Adipose tissue (tissue), 3 donors: ENCODE measurements around the gene AGAP9. TPM values are rescaled to one million over a fixed set of nuclear protein-coding genes. Genes with fewer than 3 reads are reported as not detected.
"Not testable (repeated sequence)": the region's sequence is repeated elsewhere in the genome, so short reads cannot be mapped to it uniquely, and the experiment has no call there.

Source experiments
- H3K27ac ChIP-seq: one replicate; pipeline ENCODE4 v1.5.1; 2013; ENCODE audit warnings: low read depth, low read length
- WGBS, 3 donors: extraction: QIAGEN DNeasy Blood & Tissue Kit; methylation state at CpG; one replicate each; pipeline ENCODE4 v1.1.7; 2013; 5-methylcytosine and 5-hydroxymethylcytosine counted together
- polyA plus RNA-seq, 3 donors: library from polyadenylated mRNA; stranded (reverse); fragments of 200-250 nt; gene quantifications; one replicate each; pipeline ENCODE4 v1.2.3, GENCODE V29; 2013
- donor health status: healthy with polysubstance abuse.
- donor health status: Bipolar disorder and iron deficiency.
- donor health status: healthy.

AGAP9 gene
- polyA plus RNA-seq, 3 donors: 3.4 to 6.1 (median 5.5) TPM

- H3K27ac ChIP-seq: not testable (repeated sequence)
- WGBS, 3 donors: 50 to 71% (median 58%) methylated on average over 13 to 14 of the region's 14 CpGs
These were observed 58.1 kb downstream of the AGAP9 start for GRCh38 chr10:47465216-47465917.

- not testable (repeated sequence) for H3K27ac ChIP-seq
- WGBS, 3 donors: 83 to 100% (median 97%) methylated on average over 1 to 3 of the region's 9 CpGs
These were observed 60.7 kb downstream of the AGAP9 start for GRCh38 chr10:47462577-47463358.

GRCh38 chr10:47461261-47461687 is 62.2 kb downstream of the AGAP9 start:
- H3K27ac ChIP-seq: not testable (repeated sequence)
- 2 to 4% (median 2%) methylated on average over 15 to 27 of the region's 37 CpGs for WGBS, 3 donors

GRCh38 chr10:47458466-47459154 is 64.8 kb downstream of the AGAP9 start:
- 78 to 81% (median 79%) methylated on average over 4 of the region's 4 CpGs for WGBS, 3 donors
- no peak overlapping the region for H3K27ac ChIP-seq

- WGBS, 3 donors: 78 to 96% (median 91%) methylated on average over 1 of the region's 1 CpG
These were observed 65.6 kb downstream of the AGAP9 start for GRCh38 chr10:47457826-47458225.

GRCh38 chr10:47457528-47457820 is 66.0 kb downstream of the AGAP9 start:
- H3K27ac ChIP-seq: no peak overlapping the region
- 92 to 100% (median 93%) methylated on average over 1 of the region's 1 CpG for WGBS, 3 donors

More at GRCh38 chr10:47457826-47458225, 65.6 kb downstream of the AGAP9 start:
- no peak overlapping the region for H3K27ac ChIP-seq

- 63 to 91% (median 83%) methylated on average over 6 of the region's 6 CpGs for WGBS, 3 donors
- H3K27ac ChIP-seq: no peak overlapping the region
These were observed 66.5 kb downstream of the AGAP9 start for GRCh38 chr10:47456794-47457527.

- no peak overlapping the region for H3K27ac ChIP-seq
- WGBS, 3 donors: 69 to 83% (median 77%) methylated on average over 8 of the region's 8 CpGs
These were observed 67.2 kb downstream of the AGAP9 start for GRCh38 chr10:47456079-47456785.

GRCh38 chr10:47455350-47456078 is 67.9 kb downstream of the AGAP9 start:
- WGBS, 3 donors: 71 to 79% (median 71%) methylated on average over 9 of the region's 9 CpGs
- not testable (repeated sequence) for H3K27ac ChIP-seq

GRCh38 chr10:47454780-47455058 is 68.7 kb downstream of the AGAP9 start:
- 82 to 93% (median 85%) methylated on average over 3 of the region's 3 CpGs for WGBS, 3 donors
- H3K27ac ChIP-seq: no peak overlapping the region

- H3K27ac ChIP-seq: no peak overlapping the region
- 77 to 81% (median 79%) methylated on average over 10 of the region's 10 CpGs for WGBS, 3 donors
These were observed 69.2 kb downstream of the AGAP9 start for GRCh38 chr10:47454008-47454779.

GRCh38 chr10:47453141-47454007 is 70.1 kb downstream of the AGAP9 start:
- WGBS, 3 donors: 58 to 67% (median 67%) methylated on average over 7 of the region's 7 CpGs
- H3K27ac ChIP-seq: no peak overlapping the region

GRCh38 chr10:47452495-47453140 is 70.8 kb downstream of the AGAP9 start:
- WGBS, 3 donors: 59 to 80% (median 73%) methylated on average over 11 of the region's 11 CpGs
- no peak overlapping the region for H3K27ac ChIP-seq

- WGBS, 3 donors: 82 to 95% (median 83%) methylated on average over 7 of the region's 7 CpGs
- H3K27ac ChIP-seq: no peak overlapping the region
These were observed 71.4 kb downstream of the AGAP9 start for GRCh38 chr10:47451998-47452494.
